ENCODE results near the gene SMIM35. TPM values are rescaled to one million over a fixed set of nuclear protein-coding genes. Genes with fewer than 3 reads are reported as not detected.

Gene SMIM35
- total RNA-seq, 1 experiment from 2014 or later, result not detected

- H4K91ac ChIP-seq (ENCODE audit: insufficient read length, low read depth, low read length), result no peak overlapping the region
- DNase-seq, result no peak
- H3K27me3 ChIP-seq (ENCODE audit: insufficient read depth, low read length), result peaks cover 2% of the 10 kb centered on the region; the same call in 1 of the 2 replicates
- no peak overlapping the region for H3K4me2 ChIP-seq (ENCODE audit: insufficient read depth, insufficient read length, low read length)
- no peak overlapping the region for H2AK5ac ChIP-seq (ENCODE audit: insufficient read length, low read length)
- Mint-ChIP-seq H3K27ac (no peak overlapping the region), H3K4me3 (no peak overlapping the region), H3K36me3 (ENCODE audit: insufficient read depth in 1 of 3, low read depth in 3 of 3) (no peaks in the 10 kb centered on the region), H3K9me3 (no peaks in the 10 kb centered on the region), H3K27me3 (ENCODE audit: low read depth) (peaks cover 19% of the 10 kb centered on the region), H3K4me1 (peaks cover 8 to 10% of the 10 kb centered on the region in 2 experiments)
- H3K27ac ChIP-seq (ENCODE audit: insufficient read length, low read depth, low read length), result no peak overlapping the region
- no peak overlapping the region for H3K4ac ChIP-seq (ENCODE audit: low read depth, low read length)
- no peak overlapping the region for H2BK15ac ChIP-seq (ENCODE audit: low read depth, low read length)
- H3K18ac ChIP-seq (ENCODE audit: insufficient read length, low read depth, low read length), result no peak overlapping the region
- H2AFZ ChIP-seq (ENCODE audit: low read length), result no peak overlapping the region
- H4K20me1 ChIP-seq (ENCODE audit: control insufficient read depth, insufficient read depth, insufficient read length), result no peaks in the 10 kb centered on the region
- TF ChIP-seq CTCF (conservative IDR thresholded peaks at IDR 0.05), result 0 out of 3 replicates have a peak, but pooled peaks have one; percentile 18
- no peaks in the 10 kb centered on the region for H3K23me2 ChIP-seq (ENCODE audit: insufficient read length, low read depth, low read length, poor library complexity, severe bottlenecking)
- no peaks in the 10 kb centered on the region for H3K79me2 ChIP-seq (ENCODE audit: insufficient read depth, low read length)
- H3K14ac ChIP-seq (ENCODE audit: insufficient read depth, low read length), result no peak overlapping the region
- no peak overlapping the region for H4K8ac ChIP-seq (replicated peaks; ENCODE audit: insufficient read length, low read depth, low read length)
- no peak overlapping the region for H4K5ac ChIP-seq (ENCODE audit: insufficient read length, low read depth, low read length)
- no peaks in the 10 kb centered on the region for H3K79me1 ChIP-seq (ENCODE audit: insufficient read depth, low read depth, low read length, poor library complexity, severe bottlenecking)
- H2BK5ac ChIP-seq (ENCODE audit: insufficient read length, low read length), result no peak overlapping the region
- no peaks in the 10 kb centered on the region for H3K9me3 ChIP-seq (ENCODE audit: control insufficient read depth, low read depth, low read length)
- H2BK20ac ChIP-seq (ENCODE audit: low read depth, low read length, poor library complexity, severe bottlenecking), result no peak overlapping the region
- H3K9ac ChIP-seq (ENCODE audit: extremely low read depth, insufficient read length, low read length), result no peak overlapping the region
- no peak overlapping the region for H2BK120ac ChIP-seq (ENCODE audit: low read depth, low read length, poor library complexity, severe bottlenecking)
- no peak overlapping the region for H3K56ac ChIP-seq (ENCODE audit: insufficient read length, low read depth, low read length)
- H3T11ph ChIP-seq (ENCODE audit: low read length), result no peak overlapping the region
- no peak overlapping the region for H2BK12ac ChIP-seq (ENCODE audit: insufficient read length, low read depth, low read length)
- H3K4me1 ChIP-seq (ENCODE audit: insufficient read depth, low read length), result 0 out of 2 replicates have a peak, but pooled peaks cover 6% of the 10 kb centered on the region
- no peak overlapping the region for H3K23ac ChIP-seq (ENCODE audit: insufficient read length, low read depth, low read length)
- no CpG with 5 or more reads among the region's 12 CpGs for WGBS (ENCODE audit: extremely low coverage, insufficient read length, low lambda C conversion rate)
Observed at GRCh38 chr11:118005224-118006152, 81.3 kb downstream of the SMIM35 start.

Measured in H9 (cell line).